DMS 273 (cell line): ENCODE results near the gene PHACTR1.
A peak's percentile ranks its signal among the peaks of the same experiment; 100 is the strongest.

ENCODE experiments used
- DNase-seq: peaks from one replicate; lab custom pipeline; 2025; ENCODE audit not compliant: unreplicated experiment; lab: John Stamatoyannopoulos, UW

Gene PHACTR1

DNA sequence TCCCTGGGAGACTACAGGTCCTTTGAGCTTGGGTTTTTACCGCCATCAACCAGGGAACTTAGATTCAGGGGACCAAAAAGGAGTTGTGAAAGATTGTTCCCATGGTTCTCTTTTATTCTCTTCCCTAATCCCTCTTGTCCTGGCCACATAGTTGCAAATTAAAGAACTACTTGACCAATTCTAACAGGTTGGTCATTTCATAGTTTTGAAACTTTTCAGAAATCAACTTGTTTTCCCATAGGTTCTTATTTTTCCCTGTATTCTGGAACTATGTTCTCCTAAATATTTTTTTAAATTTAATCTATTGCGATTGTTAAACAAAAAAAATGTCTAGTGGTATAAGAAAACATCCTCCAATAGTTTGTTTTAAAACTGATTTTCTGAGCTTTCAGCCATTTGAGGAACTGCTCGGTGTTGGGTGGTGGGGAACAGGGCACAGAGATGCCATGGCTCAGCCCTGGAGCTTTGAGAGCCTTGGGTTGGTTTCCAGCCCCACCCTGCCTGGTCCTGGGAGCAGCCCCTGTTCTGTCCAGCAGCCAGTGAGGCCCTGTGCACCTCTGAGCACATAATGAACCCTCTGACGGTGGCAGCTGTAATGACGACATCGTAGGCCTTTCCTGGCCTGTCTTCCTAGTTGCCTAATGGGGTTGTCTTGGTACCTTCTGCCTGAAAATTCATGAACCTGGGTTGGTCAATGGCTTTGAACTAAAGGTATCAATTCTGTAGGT, 558.3 kb downstream of the PHACTR1 start:
- DNase-seq: no peak

DNA sequence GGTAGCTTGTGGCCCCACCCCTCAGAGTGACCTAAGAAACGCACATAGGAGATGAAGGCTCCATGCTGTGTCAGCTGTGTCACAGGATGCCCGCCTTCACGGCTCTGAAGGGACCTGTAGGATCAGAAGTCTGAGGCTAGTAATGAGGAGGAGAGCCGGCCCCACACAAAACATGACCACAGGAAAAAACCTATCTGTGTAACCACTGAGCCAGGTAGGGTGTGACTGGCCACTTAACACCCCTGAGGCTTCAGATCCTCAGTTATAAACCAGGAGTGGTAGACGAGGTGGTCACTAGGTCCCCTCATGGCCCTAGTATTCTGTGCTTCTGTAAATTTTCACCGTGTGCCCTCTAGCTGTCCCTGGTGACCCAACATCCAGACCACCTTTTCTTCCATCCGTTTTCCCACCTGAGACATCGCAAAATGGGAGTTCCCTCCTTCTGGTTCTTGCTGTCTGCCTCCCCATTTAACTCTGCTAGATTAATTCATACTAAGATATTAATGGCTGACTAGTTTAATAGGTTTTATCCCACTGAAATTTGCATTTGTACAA, 558.9 kb downstream of the PHACTR1 start:
- DNase-seq: no peak

DNA sequence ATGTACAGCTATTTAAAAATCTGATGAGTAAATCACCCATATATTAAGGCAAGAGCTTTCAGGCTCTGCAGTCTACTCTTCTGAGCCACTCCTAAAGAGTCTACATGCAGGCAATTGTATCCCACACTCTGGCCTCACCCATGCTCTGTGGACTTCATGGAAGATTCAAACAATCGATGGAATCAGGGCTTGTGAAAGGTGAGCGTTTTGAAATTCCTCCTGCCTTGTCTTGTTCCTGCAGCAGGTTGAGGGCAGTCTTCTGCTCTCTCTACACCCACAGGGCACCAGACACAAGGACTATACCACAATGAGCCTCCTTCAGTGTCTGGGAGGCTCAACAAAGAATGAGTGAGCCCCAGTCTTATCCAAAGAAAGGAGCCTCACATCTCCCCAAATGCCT, 560.7 kb downstream of the PHACTR1 start:
- no peak for DNase-seq

DNA sequence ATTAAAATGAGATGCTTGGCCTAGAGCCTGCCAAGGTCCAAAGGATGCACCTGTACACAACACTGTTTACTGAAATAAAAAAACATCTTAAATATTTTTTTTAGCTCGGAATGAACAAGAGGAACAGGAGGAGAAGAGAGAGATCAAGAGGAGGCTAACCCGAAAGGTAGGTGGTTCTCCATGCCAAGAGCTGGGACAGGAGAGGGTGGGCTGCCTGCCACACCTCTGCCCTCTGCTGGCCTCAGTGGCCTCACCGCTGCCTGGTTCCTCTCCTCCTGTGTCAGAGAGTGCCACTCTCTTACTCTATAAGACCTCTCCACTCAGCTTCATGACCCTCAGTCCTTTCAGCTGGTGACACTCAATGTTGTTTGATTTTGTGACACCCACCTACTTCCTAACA, 561.6 kb downstream of the PHACTR1 start:
- peak; percentile 62 for DNase-seq

DNA sequence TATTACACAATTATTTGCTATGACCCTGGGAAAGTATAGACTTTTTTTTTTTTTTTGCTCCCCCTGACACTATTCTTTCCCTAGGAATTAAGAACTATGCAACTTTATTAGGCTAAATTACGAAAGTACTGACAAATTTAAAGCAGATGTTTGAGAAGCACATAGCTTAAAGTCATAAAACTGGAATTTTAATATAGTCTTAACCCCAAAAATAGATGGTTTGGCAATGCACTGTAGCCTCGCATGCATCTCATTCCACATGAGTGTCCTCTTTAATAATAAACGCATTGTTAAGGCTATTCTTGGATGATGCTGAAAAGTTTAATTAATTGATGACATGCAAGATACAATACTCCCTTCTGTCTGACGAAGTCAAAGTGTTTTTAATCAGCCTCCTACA, 562.4 kb downstream of the PHACTR1 start:
- no peak for DNase-seq

DNA sequence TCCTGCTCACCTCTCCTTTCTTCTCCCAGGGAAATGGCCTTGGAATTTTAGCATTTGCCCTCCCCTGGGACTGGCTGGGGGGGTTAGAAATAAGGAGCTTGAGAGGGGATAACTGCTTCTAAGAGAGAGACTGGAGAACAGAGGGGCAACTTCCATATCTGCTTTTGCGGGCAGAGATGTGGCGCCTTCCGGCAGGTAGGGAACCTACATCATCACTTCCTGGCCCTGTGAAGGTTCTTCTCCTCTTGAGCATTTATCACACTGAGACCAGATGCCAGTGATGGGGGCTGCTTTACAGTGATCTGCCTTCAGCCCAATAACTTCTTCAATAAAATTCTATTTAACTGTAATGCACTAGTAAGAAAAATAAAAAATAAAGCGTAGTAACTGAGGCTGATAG, 563.7 kb downstream of the PHACTR1 start:
- DNase-seq: no peak

DNA sequence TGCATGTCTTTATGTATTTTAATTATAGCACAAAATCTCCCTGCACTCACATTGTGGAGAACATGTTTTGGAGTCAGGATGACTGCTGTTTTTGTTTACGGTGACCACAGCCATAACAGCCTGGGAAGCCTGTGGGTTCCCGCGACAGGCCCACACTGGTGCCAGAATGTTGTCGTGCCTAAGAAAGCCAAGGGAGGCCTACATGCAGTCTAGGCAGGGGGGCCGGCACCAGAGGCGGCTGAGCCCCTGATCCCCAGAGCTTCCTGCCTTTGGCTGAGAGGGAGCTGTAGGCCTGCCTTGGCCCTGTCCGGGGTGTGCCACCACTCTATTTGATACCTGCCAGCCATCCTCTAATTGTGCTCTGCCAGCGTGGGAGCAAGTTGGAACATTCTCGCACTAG, 565.1 kb downstream of the PHACTR1 start:
- no peak for DNase-seq

DNA sequence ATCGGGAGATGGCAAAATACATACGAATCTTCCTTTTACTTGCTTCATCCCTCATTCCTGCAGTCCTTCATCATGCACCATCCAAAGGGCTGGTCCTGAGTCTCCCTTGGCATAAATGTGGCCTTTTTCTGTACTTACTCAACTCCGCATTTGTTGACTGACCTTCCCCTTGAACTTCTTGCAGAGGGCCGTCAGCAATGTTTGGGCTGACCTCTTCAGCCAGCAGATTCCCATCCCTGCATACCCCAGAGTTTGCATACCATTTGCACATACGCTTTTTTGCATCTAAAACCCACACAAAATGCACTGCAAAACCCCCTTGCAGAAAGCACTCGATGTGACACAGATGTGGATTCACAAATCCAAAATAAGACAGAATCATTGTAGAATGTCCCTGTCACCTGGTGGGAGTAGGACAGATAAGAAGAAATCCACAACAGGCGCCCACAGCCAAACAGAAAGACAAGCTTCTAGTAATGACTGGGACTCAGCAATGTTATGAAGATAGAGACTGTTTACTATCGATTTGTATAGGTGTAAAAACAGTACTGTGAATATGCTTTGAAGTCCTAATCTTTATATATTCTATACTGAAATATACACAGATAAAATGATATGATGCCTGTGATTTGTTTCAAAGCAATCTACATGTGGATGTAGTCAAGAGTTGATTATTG, 566.0 kb downstream of the PHACTR1 start:
- DNase-seq: no peak

DNA sequence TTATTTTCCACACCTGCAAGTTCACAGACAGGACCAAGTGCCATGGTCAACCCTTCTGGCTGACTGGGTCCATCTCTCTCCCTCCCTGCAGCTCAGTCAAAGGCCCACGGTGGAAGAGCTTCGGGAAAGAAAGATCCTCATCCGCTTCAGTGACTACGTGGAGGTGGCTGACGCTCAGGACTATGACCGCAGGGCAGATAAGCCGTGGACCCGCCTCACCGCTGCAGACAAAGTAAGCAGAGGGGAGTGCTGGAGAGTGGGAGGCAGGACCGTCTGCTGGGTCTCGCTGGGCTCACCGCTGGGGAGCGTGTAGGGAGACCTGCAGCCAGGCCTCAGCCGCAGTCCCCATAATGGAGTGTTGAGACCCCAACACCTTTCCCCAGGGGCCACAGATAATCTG, 566.8 kb downstream of the PHACTR1 start:
- no peak for DNase-seq

DNA sequence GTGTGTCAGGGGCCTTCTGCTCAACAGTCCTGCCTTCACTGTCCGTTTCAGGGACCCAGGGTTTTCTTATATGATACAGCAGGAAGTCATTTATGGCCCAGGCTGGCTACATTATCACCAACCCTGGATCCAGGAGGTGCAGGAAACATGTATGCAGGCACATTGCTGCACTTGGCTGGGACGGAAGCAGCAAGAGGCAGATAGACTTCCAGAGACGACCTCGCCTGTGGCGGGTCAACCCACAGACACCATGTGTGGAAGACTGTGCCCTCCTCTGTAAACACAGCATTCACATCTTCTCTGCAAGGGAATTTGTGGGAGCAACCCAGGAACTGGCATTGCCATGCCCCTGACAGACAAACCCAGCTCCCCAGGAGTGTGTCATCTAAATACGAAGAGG, 568.1 kb downstream of the PHACTR1 start:
- DNase-seq: no peak

DNA sequence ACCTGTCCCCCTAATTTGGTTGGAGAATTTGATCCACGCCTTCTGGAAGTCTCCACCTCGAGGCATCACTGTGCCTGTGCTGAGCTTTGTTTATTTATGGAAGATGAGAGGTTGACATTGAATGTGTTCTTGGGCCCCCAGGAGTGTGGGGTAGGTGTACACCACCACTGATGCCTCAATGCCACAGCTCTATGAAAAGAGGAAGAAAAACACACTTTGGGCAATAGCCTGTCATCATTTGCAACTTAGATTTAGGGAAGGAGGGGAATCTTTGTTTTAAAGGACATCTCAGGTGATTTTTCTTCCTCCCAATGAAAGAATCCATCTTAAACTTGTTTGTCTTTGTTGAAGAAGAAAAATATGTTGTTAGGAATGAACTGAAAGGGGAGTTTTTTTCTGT, 569.1 kb downstream of the PHACTR1 start:
- DNase-seq: no peak

DNA sequence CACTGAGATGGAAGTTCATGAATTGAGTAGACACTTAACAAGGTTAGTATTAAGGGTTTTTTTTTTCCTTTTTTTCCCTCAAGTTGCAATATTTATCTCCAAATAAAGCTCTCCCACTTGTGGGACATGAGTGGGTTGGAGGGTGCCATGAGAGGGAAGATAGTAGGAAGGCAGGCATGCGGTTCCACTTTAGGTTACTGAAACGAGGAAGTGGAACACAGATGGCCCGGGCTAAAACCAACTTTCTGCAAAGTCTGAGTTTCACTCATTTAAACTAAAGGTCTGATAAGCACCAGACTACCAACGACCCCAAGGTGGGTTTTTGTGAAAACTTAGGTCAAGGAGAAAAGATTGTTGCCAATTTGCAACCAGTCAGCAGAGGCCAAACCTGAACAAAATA, 569.6 kb downstream of the PHACTR1 start:
- DNase-seq: no peak

DNA sequence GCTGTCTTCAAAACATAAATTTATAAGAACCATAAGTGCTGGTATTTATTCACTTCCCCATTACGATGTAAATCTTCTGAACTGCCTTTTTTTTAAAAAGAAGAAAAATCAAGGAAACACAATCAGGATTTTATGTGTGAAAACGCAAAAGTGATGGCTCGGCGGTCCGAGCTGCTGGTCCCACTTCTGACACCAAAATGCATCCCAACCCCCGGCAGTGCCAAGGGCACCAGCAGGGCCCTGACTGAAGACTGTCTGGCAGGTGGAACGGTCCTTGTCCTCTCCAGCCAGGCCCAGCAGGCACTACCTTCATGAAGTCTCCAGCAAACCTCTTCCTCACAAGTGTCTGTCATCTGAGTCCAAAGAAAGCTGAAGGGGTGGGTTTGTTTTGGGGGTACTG, 570.5 kb downstream of the PHACTR1 start:
- no peak for DNase-seq

DNA sequence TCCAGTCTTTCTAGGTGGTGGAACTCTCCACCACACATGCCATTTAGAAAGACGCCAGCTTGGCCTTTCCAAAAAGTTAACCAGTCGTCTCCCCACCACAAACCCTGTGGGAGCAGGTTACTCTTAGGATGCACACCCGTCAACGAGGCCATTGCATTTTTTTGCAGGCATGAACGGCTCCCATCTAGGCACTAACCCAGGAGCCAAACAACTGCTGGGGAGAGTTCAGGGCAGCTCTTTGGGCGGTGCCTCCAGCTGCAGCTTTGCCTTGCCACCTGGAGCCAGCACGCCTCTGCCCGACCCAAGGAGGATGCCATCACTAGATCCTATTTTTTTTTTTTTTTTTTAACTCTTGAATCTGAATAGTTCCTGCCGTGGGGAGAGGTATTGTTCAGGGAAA, 571.9 kb downstream of the PHACTR1 start:
- DNase-seq: no peak

DNA sequence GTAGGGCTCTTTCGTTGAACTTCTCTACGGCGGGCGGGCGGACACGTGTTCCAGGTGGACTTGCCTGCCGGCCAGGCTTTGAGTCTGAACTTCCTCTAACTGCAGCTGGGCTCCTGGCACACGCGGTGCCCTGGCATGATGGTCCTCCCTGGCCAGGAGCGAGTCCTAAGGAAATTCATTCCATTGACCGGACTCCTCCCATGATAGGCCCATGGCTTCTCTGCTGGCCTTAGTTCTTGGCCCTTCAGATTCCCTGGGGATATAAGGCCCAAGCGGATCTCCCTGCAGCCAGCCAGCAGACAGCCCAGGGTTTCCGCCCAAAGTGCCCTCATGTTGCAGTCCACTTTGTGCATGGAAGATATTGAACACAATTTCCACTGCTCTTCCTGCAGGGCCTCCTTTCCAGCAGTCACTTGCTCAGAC, 572.4 kb downstream of the PHACTR1 start:
- DNase-seq: no peak

DNA sequence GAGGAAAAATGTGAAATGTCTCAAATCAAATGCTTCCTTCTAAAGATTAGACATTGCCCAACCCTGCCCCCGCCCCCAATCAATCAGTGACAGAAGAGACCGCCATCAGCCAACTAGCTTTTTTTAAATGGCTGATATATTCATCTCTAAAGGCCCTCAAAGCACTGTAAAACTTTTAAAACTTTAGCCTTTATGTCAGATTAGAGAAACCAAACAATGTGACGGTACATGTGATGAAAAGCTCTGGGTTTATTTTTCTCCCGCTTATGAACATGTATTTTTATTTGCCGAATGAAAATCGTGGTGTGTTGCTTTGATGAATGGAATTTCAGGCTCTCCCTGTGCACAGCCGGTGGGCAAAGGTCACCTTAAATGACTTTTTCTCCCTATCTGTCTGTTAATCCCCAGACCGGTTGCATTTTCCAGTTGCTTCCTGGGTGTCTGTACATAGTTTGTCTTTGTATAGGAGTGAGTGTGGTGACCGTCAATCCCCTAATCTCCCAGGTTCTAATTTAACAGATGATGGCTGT, 573.3 kb downstream of the PHACTR1 start:
- DNase-seq: no peak

DNA sequence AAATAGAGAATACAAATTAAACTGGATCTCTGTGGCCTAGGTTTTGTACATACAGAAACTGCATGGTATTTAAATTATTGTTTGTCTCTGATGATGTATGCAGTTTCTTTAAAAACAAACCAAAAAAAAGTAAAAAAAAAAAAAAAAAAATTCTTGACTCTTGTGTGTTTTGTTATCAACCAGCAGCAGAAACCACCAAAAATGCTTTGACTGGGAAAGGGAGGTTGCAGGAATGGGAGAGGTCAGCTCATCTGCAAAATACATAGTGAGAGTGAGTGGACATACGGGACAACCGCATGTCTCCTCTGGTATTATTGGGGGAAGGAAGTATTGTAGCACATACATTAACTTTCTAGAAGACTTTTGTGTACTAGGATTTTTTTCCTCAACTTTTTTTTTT, 573.8 kb downstream of the PHACTR1 start:
- no peak for DNase-seq

DNA sequence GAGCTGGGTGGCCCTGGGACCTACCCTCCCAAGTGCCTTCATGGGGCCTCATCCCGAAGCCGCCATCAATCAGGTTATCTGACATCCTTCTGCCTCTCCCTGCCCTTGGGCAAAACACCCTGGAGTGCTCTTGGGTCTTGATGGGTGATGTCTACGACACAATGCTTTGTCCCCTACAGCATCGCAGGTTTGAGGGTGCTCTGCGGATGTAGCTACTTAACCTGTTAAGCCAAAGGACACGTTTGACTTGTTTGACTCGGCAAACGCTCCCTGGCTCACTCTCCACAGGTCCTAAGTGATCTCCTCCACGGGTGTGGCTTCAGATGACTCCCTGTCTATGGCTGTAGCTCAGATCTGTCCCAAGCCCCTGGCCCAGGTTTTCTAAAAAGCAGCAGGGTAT, 576.2 kb downstream of the PHACTR1 start:
- DNase-seq: no peak

DNA sequence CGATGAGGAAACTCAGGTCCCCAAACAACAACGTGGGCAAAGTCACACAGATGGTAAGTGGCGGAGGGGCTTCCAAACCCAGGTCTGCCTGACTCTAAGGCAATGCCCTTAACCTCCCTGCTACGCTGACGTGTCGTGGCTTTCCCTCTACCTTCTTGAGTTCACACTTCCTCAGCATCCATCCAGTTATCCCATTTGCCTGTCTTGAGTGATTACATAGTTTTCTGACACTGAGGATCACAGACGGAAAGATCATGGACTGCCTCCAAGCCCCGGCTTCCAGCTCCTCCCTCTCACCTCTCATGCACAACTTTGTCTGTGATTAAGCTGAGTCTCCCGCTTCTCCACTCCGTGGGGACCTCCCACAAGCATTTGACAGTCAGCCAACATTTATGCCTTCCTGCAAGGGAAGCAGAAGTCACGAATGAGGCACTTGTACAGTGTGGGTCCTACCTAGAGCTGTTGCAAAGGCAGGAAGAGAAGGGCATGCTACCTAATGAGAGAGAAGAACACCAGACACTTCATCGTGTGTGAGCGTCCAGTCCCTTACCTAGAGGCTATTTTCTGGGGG, 578.0 kb downstream of the PHACTR1 start:
- no peak for DNase-seq

DNA sequence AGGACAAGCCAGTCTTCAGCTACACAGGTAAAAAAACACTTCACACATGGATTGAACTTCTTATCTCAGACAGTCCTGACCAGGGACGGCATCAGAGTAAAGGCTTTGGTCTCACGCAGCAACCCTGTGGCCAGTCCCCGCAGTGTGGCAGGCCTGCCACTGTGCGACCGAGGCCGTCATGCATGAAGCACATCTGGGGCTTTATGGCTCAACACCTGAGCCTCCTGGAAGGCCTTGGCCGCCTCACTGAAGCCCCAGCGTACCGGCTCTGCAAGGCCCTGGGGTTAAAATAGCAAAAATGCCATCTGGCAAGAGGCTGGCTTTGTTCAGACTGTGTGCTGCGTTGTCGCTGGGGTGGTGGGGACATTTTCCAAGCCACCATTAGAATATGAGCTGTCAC, 579.0 kb downstream of the PHACTR1 start:
- no peak for DNase-seq

DNA sequence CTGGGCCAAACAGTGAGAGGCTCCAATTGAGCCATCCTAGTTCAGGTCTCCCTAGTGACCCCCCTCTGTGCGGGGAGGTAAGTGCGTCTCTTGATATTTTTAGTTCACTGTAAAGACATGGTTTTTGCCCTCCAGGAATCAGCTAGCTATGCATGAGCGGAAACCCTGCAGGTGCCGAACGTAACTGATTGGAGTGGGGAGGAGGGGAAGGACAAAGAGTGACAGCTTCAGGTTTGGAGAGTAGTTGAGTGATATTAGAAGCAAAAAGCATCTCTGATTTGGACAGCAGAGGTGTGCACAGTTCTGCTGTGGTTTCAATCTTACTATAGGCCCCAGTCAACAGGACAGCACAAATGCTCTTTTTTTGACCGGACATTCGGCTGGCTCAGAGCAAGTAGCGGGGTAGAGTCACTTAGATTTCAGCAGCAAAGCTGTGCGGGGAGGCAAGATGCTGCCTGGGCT, 580.0 kb downstream of the PHACTR1 start:
- DNase-seq: no peak

DNA sequence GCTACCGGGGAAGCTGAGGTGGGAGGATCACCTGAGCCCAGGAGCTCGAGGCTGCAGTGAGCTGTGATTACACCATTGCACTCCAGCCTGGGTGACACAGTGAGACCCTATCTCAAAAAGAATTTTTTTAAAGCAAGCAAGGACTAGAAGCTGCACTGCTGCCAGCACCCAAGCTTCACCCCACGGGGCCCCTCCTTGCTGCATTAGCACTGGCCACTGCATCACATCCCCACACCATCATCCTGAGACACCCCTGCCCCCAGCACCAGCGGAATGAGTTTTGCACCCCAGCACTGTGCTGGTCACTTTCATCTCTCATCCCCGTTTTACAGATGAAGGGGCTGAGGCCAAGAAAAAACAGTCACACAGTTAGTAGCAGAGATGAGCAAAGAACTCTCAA, 580.8 kb downstream of the PHACTR1 start:
- no peak for DNase-seq
